GM19395 (cell line): ENCODE measurements around the gene FADS2.
A peak's percentile ranks its signal among the peaks of the same experiment; 100 is the strongest.

Experiments
- ATAC-seq: cut with Tn5 transposase; IDR thresholded peaks from one replicate; pipeline ENCODE4 v1.9.1; 2021; ENCODE audit warnings: mild to moderate bottlenecking, moderate library complexity; ENCODE audit not compliant: unreplicated experiment

The FADS2 gene

DNA sequence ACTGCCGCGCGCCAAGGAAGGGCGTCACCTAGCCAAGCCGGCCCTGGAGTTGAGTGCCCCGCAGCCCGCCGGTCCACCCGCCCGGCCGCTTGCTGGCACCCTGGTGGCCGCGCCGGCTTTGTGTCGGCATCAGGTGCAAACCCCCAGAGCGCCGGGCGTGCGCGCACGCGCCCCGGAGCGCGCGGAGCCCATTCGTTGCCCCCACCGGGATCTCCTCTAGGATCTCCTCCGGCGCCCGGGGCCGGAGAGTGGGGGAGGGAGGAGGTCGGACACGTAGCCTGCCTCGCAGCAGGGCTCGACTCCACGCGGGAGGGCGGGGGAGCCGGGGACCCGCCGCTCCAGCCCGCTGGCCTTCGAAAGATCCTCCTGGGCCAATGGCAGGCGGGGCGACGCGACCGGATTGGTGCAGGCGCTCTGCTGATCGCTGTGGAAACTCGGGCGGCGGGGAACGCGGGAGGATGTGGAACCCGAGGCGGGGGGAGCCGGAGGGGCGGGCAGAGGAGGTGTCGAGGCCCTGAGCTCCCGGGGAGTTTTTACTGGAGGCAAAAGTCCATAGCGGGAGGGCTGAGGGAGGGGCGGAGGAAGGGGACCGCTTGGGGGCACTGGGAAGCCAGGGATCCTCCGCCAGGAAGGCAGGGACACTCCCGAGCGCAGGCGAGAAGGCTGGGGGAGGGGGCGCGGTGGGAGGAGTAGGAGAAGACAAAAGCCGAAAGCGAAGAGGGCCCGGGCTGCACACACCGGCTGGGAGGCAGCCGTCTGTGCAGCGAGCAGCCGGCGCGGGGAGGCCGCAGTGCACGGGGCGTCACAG, at the start of gene FADS2:
FADS2 (plus strand) TSS at position 730 of the 808 bp plus-strand sequence. CDS start 91 bp downstream, outside the sequence.
- peak; percentile 74 for ATAC-seq

DNA sequence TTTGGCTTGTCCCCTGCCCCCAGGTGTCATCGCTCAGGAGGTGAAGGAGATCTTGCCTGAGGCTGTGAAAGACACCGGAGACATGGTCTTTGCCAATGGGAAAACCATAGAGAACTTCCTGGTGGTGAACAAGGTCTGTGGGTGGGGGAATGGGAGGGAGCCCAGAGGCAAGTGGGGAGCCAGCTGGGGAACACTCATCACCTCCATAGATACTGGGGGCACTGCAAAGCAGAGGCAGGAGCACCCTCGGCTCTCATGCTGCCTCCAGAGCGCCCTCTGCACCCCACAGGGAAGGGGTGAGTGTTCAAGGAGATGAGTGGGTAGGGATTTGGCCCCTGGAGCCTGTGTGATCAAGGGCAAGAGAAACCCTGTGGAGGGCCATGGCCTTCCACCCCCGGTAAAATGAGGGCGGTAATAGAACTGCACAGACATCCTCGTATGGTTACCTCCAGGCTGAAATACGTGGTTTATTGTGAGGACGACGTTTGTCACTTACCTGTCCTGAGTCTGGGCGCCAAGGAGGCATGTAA, 49.7 kb upstream of the FADS2 start:
- ATAC-seq: no peak

DNA sequence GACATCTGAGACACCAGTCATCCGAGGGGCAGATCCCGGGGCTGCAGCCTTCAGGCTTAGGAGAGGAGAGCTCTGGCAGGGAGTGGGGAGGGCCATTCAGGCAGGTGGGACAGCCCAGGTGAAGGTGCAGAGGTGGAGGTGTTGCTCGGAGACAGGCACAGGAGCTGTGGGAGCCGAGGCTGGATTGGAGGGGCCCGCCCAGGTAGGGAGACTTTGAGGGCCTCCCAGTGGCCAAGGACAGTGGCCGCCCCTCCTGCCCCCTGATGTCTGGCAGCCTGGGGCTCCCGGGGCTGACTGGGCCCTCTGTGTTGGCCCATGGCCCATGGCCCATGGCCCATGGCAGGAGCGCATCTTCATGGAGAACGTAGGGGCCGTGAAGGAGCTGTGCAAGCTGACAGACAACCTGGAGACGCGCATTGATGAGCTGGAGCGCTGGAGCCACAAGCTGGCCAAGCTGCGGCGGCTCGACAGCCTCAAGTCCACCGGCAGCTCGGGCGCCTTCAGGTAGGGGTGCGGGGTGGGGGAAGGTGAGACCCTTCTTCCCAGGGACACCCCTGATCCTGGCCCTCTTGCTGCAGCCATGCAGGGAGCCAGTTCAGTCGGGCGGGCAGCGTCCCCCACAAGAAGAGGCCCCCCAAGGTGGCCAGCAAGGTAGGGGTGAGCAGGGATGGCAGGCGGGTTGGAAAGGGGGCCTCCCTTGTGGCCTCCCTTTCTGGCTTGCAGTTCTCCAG, 49.0 kb upstream of the FADS2 start:
- no peak for ATAC-seq

DNA sequence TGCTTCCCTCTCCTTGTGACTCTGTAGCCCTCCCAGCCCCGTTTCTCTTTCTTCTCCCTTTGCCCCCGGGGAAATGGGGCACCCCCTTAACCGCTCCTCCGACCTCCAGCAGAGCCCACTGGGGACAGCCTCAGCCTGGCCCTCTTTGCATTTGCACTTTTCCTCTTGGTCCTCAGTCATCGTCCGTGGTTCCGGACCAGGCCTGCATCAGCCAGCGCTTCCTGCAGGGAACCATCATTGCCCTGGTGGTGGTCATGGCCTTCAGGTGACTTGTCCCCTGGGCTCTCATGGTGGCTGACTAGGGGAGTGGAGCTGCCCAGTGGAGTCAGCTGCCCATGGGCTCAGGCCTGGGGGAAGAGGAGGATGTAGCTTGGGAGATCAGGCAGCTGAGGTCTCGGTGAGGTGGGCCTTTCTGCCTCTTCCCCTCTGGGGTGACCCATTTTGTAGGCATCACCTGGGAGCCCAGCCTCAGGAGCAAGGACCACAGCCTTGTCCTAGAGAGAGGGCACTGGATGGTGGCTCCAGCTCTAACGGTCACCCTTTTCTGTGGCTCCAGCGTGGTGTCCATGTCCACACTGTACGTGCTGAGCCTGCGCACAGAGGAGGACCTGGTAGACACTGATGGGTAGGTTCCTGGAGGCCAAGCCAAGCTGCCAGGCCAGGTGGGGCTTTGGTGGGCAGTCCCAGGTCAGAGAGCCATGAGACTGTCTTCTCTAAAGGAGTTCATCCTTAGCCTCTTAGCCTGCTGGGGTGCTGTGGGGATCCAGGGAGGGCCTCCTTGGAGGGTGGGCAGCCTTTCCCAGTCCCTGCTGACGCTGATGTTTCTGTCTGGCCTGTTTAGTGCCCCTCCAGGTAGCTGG, 48.2 kb upstream of the FADS2 start:
- ATAC-seq: no peak

DNA sequence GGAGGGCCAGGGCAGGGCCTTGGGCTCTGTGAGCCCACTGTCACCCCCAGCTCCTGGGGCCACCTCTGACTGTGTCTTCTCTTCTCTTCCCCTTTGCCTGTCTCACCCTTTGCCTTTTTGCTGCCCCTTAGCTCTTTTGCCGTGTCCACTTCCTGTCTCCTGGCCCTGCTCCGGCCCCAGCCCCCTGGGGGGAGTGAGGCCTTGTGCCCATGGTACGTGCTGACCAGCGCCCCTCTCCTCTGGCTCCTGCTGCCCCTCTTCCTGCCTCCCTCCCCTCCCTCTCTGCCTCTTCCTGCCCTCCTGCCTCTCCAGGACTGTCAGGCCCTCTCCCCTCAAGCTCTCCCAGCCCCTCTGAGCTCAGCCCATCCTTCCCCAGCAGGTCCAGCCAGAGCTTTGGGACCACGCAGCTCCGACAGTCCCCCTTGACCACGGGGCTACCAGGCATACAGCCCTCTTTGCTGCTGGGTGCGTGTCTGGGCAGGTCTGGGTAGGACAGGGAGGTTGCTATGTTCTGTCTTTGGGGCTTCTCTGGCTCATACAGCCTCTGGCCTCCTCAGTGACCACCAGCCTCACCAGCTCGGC, 47.4 kb upstream of the FADS2 start:
- no peak for ATAC-seq

DNA sequence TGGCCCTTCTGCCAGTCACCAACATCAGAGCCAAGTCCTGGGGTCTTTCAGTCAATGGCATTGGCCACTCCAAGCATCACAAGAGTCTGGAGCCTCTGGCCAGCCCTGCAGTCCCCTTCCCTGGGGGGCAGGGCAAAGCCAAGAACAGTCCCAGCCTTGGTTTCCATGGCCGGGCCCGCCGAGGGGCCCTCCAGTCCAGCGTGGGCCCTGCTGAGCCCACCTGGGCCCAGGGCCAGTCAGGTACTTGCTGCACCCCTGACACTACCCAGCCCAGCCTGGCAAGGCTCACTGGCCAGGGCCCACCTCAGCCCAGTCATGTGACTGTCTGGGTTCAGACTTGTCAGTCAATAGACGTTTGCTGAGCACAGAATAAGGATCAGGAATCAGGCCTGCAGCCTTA, 46.5 kb upstream of the FADS2 start:
- ATAC-seq: no peak

DNA sequence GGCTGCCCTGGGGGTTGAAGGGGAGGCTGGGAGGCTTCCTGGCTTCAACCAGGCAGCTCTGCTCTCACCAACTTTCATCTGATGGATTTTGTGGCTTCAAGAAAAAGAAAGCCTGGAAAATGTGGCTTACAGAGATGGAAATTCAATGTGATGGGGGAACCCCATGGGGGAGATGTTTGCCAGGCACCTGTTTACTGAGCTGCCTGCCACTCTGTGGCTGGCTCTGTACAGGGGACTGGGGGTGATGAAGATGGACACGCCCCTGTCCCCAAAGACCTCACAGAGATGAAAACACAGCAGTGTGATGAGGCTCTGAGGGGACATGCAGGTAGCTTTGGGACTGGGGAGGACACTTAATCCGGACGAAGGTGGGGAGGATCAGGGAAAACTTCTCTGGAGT, 45.8 kb upstream of the FADS2 start:
- no peak for ATAC-seq

DNA sequence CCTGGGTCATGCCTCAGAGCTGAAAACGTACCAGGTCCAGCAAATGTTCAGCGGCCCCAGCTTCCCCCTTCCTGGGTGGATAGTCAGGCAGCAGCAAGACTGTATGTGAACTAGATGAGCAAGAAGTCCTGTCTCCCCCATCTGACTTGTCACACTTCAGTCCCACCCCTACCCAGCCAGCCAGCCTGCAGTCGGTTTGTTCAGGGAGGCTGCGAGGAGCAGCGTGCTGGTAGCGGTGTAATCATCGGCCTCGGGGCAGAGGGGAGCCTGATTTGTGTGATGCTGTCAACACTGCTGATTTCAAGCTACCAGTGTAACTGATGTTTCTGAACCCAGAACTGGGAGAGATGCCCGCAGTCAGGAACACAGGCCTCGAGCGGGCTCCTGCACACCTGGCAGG, 45.3 kb upstream of the FADS2 start:
- no peak for ATAC-seq

DNA sequence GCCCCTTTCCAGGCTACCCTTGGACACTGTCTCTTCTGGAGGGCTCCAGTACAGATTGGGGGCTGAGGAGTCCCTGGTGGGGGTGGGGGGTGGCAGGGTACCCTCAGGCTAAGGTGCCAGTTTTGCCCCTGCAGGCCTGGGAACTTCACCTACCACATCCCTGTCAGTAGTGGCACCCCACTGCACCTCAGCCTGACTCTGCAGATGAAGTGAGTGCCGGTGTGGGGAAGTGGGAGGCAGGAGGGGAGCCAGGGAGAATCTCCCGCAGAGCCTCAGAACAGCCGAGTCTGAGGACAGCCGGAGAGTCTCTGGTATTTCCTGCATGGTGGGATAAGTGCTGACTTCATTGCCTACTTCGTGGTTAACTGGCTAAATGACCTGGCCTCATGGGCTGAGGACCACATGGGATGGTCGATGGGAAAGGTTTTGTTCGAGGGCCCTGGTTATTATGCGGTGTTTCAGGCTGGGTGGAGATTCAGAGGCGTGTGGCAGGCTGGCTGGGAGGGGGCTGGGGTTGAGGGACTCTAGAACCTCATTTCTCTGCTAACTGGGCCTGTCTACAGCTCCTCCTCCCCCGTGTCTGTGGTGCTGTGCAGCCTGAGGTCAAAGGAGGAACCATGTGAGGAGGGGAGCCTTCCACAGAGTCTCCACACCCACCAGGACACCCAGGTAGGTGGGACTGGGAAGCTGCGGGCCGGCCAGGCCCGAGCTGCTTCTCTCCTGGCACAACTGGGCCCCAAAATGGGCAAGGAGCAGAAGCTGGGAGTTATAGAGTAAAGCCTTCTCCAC, 44.2 kb upstream of the FADS2 start:
- no peak for ATAC-seq

DNA sequence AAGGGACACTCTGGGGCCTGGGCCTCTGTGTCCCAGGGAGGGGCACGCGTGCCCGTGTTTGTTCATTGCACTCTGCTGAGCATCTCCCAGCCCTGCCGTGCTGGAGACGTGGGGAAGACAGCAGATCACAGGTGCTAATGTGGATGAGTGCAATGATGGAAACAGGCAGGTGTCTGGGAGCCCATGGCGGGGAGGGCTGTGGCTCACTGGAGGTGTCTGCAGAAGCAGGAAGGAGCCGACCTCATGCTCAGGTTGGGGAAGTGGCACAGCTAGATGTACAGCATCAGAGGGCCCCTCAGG, 43.6 kb upstream of the FADS2 start:
- ATAC-seq: no peak

DNA sequence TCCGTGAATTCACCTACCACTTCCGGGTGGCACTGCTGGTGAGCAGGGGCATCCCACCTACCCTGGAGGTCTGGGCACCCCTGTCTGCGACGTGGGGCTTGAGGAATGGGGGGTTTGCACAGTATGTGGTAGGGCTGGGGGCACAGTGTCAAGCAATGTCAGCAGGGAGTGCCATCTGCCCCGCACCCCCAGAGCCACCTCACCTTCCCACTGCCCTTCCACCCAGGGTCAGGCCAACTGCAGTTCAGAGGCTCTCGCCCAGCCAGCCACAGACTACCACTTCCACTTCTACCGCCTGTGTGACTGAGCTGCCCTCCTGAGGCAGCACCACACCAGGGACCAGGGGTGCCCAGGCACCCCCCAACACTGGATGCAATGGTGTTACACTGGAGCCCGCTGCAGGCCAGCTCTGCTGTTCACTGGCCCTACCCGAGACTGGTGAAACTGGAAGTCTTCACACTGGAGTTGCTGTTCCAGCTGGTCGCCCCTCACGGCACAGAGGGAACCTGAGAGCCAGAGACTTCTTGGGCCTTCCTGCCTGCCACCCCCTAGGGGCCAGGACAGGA, 42.2 kb upstream of the FADS2 start:
- no peak for ATAC-seq

DNA sequence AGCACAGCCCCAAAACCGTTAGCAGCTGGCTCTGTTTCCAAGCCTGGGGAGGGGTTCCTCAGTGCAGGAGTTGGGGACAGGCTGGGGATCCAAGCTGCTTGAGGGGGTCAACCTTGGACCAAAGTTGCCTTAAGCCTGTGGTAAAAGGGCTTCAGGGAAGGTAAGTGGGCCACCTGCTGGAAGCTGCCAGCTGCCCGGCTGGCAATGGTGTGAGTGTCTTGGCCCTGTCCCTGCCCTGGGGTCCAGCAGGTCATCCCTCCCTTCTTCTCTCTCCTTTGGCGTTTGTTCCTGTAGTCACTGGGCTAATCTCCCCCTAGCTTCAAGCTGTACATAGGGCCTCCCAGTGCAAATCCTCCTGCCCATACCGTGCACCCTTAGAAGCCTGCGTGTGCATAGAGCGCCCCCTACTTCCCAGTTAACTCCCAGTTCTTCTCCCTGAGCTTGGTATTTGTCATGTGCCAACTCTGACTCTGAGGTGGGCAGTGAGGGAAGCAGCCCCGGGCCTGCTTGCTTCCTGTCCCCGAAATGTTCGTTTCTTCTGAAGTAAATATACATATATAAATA, 40.1 kb upstream of the FADS2 start:
- ATAC-seq: no peak

DNA sequence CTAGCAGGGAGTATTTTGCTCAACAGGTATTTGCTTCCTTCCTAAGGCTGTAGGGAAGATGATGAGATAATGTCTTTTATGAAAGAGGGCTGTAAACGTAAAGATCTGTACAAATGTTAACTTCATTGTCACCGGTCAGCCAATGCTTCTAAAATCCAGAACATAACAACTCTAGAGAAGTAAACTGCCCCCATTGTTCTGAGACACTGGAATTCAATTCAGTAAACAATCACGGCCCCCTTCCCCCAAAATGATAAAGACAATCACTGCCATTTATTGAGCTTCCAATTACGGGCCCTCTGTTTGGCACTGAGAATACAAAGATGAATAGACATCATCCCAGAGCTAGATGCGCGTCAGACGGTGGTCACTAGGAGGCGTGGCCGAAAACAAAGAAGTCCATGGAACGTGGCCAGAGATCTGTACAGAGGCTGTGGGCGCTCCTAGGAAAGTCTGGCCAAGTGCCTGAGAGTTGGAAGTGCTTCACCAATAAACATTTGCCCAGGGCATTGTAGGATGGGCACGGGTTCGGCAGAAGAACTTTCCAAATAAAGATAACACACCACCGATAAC, 36.3 kb upstream of the FADS2 start:
- ATAC-seq: peak; percentile 39

DNA sequence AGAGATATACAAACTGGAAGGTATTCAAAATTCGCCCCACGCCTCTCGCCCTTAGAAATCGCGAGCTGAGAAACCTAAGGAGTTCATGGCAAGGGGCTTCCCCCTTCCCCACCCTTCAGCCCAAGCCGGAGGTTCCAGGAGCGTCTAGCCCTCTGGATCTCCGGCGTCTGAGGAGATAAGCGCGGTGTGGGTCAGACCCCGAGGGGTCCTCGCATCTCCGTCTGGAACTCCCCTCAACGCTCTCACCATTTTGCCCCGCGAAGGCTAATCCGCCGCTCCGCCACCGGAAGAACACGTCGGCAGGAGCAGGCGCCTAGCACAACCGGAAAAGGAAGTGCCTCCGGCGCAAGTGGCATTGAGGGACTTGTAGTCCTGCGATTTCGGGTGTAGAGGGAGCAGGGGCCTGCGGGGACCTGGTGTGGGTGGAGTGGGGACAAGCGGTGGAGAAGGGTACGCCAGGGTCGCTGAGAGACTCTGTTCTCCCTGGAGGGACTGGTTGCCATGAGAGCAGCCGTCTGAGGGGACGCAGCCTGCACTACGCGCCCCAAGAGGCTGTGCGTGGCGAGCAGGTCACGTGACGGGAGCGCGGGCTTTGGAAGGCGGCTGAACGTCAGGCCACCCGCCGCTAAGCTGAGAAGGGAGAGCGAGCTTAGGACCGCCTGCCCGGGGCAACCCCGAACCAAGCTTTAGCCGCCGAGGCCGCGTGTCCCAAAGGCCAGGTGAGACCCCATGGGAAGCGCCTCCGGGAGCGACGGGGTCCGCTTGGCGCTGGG, 35.6 kb upstream of the FADS2 start, which contains the start of the genes FEN1 and TMEM258:
FEN1 (plus strand) TSS at position 602 of the 773 bp plus-strand sequence. CDS start 2,451 bp downstream, outside the sequence.
TMEM258 (minus strand) TSS at position 290 of the 773 bp plus-strand sequence; CDS start at position 249, 41 bp downstream.
- ATAC-seq: peak; percentile 87

DNA sequence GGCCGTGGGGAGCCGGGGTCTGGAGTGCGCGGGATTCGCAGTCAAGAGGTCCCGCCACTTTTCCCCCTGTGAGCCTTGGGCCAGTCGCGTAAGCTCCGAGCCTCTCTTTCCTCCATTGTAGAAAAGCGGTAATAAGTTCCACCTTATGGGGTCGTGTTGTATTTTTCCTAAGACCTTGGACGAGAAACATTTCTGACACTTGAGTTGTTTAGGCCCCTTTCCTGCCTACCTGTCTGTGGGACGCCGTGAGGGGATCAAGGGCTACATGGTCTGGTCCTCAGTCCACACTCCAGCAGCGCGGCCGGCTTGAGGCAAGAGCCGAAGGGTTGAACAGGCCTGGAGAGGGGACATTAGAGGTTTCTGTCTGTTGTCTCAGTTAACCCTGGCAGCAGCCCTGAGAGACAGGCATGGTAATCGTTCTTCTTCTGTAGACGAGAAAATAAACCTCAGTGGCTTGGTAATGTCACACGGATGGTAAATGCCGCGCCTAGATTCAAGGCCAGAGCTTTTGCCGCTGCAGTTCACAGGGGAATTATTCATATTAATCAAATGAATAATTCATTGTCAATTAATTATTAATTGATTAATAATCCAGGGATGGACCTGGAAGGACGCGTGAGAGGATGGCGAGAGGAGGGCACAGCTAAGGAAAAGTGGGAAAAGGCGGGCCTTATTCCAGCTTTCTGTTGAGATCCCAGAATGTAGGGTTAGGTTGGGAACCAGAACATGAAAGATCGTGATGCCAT, 34.8 kb upstream of the FADS2 start:
- peak; percentile 35 for ATAC-seq

DNA sequence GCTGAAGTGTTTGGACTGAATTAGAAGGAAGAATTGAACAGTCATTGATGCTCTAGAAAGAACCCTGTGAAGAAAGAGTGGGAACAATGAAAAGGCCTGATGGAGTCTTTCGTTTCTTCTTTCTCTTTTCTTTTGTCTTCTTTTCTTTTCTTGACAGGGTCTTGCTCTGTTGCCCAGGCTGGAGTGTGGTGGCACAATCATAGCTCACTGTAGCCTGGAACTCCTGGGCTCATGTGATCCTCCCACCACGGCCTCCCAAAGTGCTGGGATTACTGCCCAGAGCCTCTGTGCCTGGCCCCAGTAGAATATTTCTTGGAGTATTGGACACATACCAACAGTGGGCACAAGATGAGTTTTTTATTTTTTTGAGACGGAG, 34.3 kb upstream of the FADS2 start:
- ATAC-seq: no peak

DNA sequence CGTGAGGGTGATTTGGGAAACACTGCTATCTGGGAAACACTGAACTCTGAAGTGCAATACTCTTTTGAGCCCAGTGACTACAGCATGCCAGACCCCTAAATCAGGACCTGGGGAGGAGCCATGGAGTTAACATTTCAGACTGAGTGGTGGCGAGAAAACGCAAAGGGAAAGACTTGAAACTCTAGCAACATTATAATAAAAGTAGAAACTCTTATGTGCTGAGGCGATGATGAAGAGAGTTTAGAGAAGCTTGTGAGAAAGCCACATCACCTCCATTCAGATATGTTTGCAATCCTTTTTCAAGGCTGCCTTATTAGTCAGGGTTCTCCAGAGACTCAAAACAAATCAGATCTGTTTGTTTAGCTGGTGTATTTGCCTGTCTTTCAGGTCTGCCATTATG, 33.5 kb upstream of the FADS2 start:
- ATAC-seq: no peak
